Uterus (tissue), 4 donors: ENCODE data around the gene IRF6. TPM values are rescaled to one million over a fixed set of nuclear protein-coding genes. Genes with fewer than 3 reads are reported as not detected.

Experiments
- DNase-seq, 2 donors: peaks; one replicate each; pipeline ENCODE4 v3.0.0-alpha.2; 2019 to 2020
- H3K27ac ChIP-seq, 2 donors: fragments of 200-600 bp; sonication (generic); 1 replicate in 1 of 2; 2 replicates in 1 of 2; pipeline ENCODE4 v1.5.1; 2016 to 2018
- H3K27me3 ChIP-seq, 2 donors: fragments of 200-600 bp; sonication (generic); one replicate each; pipeline ENCODE4 v1.5.1; 2018 to 2019; ENCODE audit warnings: control low read depth in 1 of 2
- H3K36me3 ChIP-seq, 2 donors: fragments of 200-600 bp; sonication (generic); one replicate each; pipeline ENCODE4 v1.5.1; 2019; ENCODE audit warnings: control low read depth in 1 of 2
- H3K4me1 ChIP-seq, 2 donors: fragments of 200-600 bp; sonication (generic); one replicate each; pipeline ENCODE4 v1.5.1; 2018 to 2019; ENCODE audit warnings: control low read depth in 1 of 2
- H3K4me3 ChIP-seq, 2 donors: fragments of 200-600 bp; sonication (generic); 1 replicate in 1 of 2; 2 replicates in 1 of 2; pipeline ENCODE4 v1.5.1; 2018 to 2019; ENCODE audit warnings: mild to moderate bottlenecking in 1 of 2
- H3K9me3 ChIP-seq, 2 donors: fragments of 200-600 bp; sonication (generic); one replicate each; pipeline ENCODE4 v1.5.1; 2019; ENCODE audit warnings: control low read depth in 1 of 2
- CTCF ChIP-seq, 4 experiments: fragments of 200-600 bp in 2 of 4; fragments of 450-650 bp in 2 of 4; sonication (generic) in 2 of 4; IDR thresholded peaks; one replicate each; pipeline ENCODE4 v1.5.1; 2016 to 2019; ENCODE audit warnings: antibody characterized with exemption in 4 of 4, mild to moderate bottlenecking in 2 of 4, moderate library complexity in 1 of 4
- POLR2A ChIP-seq, 2 donors: fragments of 450-650 bp; IDR thresholded peaks; one replicate each; pipeline ENCODE4 v1.6.1; 2016; ENCODE audit warnings: antibody characterized with exemption in 2 of 2, mild to moderate bottlenecking in 1 of 2, moderate library complexity in 1 of 2
- intact Hi-C: fragments of 100-400 bp; cut with DNase I; formaldehyde crosslinking; loops from one replicate; pipeline ENCODE4 v1.15.1; 2023; ENCODE audit warnings: low total_unique reads
- total RNA-seq, 4 donors: library from RNA; depleted of rRNA in 3 of 4; stranded (reverse); fragments of >200 nt in 3 of 4; gene quantifications; one replicate each; pipeline versions ENCODE4 v1.1.0 to v1.2.4, GENCODE V29; 2014 to 2023
- donor health status: DM: yes; HTN: yes; CAD: no.

IRF6 gene
- total RNA-seq: 10 to 100 TPM in 1 of 4 donors, 1 to 10 TPM in 2, under 1 TPM in 1; 0.88 to 28.3 (median 4.0) TPM

DNA sequence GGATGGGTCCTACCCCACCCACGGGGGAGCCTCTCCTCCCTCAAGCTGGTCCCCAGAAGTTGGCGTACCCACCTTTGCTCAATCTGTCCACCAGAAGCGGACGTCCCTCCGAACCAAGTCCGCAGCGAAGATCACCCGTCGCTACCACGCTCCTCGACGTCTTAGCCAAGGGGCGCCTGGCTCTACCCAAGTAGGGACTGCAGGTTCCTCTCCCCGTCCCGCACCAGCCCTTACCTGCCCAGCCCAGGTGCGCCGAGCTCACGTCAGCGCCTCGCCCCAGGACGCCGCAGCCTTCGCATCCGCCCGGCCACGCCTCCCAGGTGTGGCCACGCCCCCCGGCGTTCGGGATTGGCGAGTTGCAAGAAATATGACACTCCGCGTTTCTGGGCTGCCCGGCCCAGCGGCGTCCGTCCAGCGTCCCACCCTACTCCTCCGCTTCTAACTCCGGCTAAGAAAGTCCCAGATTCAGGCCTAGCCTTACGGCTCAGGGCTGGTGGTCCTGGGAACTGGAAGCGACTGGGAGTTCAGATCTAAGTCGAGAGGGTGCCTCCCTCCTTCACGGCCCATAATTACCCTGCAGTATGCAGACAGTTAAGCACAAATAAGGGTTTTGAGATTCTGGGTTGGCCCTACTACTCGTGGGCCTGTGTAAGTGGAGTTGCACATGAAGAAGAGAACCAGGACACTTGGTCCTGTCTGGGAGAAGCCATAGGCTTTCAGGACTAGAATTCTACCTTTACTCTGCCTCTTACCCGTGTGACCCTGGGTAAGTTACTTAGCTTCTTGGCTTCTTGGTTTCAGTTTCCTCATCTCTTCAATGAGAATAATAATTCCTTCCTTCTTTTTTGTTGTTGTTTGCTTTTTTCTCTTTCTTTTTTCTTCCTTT, at the start of gene IRF6:
Gene IRF6 (minus strand): TSS at position 268 of the 886 bp plus-strand sequence. CDS start 4,729 bp downstream, outside the sequence.
- H3K27me3 ChIP-seq: no peaks in the 10 kb centered on the region
- peaks cover 6 to 7% of the 10 kb centered on the region in 2 donors for H3K4me1 ChIP-seq
- DNase-seq: peak; percentile 37 to 54
- peak within 1 kb of the TSS in 1 of 2 donors; percentile 25 for H3K4me3 ChIP-seq
- TF ChIP-seq POLR2A (IDR thresholded peaks at IDR 0.05) (peak in 1 of 2 donors; percentile 79), CTCF (IDR thresholded peaks at IDR 0.05) (no peak)
- intact Hi-C loops: no loop called here
- no peaks in the 10 kb centered on the region for H3K36me3 ChIP-seq
- H3K9me3 ChIP-seq: no peaks in the 10 kb centered on the region
- H3K27ac ChIP-seq: no peak within 1 kb of the TSS

DNA sequence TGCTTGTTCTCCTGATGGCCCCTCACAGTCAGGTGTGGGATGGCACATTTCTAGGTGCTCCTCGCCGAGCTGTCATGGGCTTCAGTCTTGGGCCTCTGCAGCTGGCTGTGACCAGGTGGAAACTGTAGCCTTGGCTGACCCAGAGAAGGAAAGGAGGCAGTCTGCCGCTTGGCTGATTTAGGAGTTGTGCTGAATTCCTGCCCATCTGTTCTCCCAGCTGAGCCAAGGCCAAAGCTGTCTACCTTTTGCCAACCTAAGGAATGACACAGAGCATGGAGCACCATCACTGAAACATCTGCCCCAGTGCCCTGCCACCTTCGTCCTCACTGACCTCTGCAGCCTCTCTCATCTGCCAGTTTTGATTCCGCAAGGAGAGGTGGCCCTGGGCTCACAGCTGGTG, 49.7 kb upstream of the IRF6 start:
- H3K27ac ChIP-seq: no peak overlapping the region
- H3K36me3 ChIP-seq: no peaks in the 10 kb centered on the region
- no peak overlapping the region for H3K4me3 ChIP-seq
- TF ChIP-seq POLR2A (IDR thresholded peaks at IDR 0.05) (no peak), CTCF (IDR thresholded peaks at IDR 0.05) (no peak)
- intact Hi-C loops: no loop called here
- no peaks in the 10 kb centered on the region for H3K27me3 ChIP-seq
- DNase-seq: no peak
- no peaks in the 10 kb centered on the region for H3K9me3 ChIP-seq
- no peaks in the 10 kb centered on the region for H3K4me1 ChIP-seq

GRCh38 chr1:209855006-209855405, 49.1 kb upstream of the IRF6 start:
- no peaks in the 10 kb centered on the region for H3K27me3 ChIP-seq
- DNase-seq: no peak
- TF ChIP-seq POLR2A (IDR thresholded peaks at IDR 0.05): no peak
- TF ChIP-seq CTCF (IDR thresholded peaks at IDR 0.05): no peak
- H3K4me1 ChIP-seq: no peaks in the 10 kb centered on the region
- H3K27ac ChIP-seq: no peak overlapping the region
- H3K9me3 ChIP-seq: no peaks in the 10 kb centered on the region
- H3K4me3 ChIP-seq: no peak overlapping the region
- H3K36me3 ChIP-seq: no peaks in the 10 kb centered on the region
- intact Hi-C loops: no loop called here

- intact Hi-C loops: no loop called here
- Histone ChIP-seq H3K9me3 (no peaks in the 10 kb centered on the region), H3K4me3 (no peak overlapping the region), H3K36me3 (no peaks in the 10 kb centered on the region), H3K4me1 (no peaks in the 10 kb centered on the region), H3K27me3 (no peaks in the 10 kb centered on the region), H3K27ac (no peak overlapping the region)
- no peak for DNase-seq
- TF ChIP-seq CTCF (IDR thresholded peaks at IDR 0.05) (no peak), POLR2A (IDR thresholded peaks at IDR 0.05) (no peak)
Measured at GRCh38 chr1:209854196-209854595, 48.3 kb upstream of the IRF6 start.

- Histone ChIP-seq H3K27me3 (no peaks in the 10 kb centered on the region), H3K27ac (no peak overlapping the region), H3K36me3 (no peaks in the 10 kb centered on the region), H3K4me3 (no peak overlapping the region), H3K4me1 (no peaks in the 10 kb centered on the region), H3K9me3 (no peaks in the 10 kb centered on the region)
- TF ChIP-seq CTCF (IDR thresholded peaks at IDR 0.05) (no peak), POLR2A (IDR thresholded peaks at IDR 0.05) (no peak)
- DNase-seq: no peak
- intact Hi-C loops: no loop called here
Measured at GRCh38 chr1:209853676-209854075, 47.7 kb upstream of the IRF6 start.
